PC-3 (cell line): ENCODE data around the gene PRR15. TPM values are rescaled to one million over a fixed set of nuclear protein-coding genes. Genes with fewer than 3 reads are reported as not detected.

Source experiments
- ATAC-seq: fragments of 200-7000 bp; cut with Tn5 transposase; 2 replicates; pipeline ENCODE4 v1.9.1; 2020; ENCODE audit warnings: mild to moderate bottlenecking, moderate library complexity
- BruUV-seq: library from RNA; stranded (reverse); fragments of 400-500 nt; replicated peaks from 2 replicates; lab custom pipeline; 2021; lab: Mats Ljungman, UMichigan
- CTCF ChIA-PET: fragments of 300-600 bp; sonication (Branson Sonifier 250); formaldehyde crosslinking; loops from one replicate; lab custom pipeline; 2022; ENCODE audit warnings: antibody characterized with exemption; lab: Charles Lee
- POLR2A ChIA-PET: fragments of 300-600 bp; sonication (Branson Sonifier 250); formaldehyde crosslinking; loops from one replicate; lab custom pipeline; 2022; ENCODE audit warnings: antibody characterized with exemption; ENCODE audit not compliant: unreplicated experiment; lab: Charles Lee
- DNase-seq: peaks from one replicate; pipeline ENCODE4 v3.0.0-alpha.2; 2015
- H2AFZ ChIP-seq: fragments of 300-600 bp; sonication (generic); 2 replicates; pipeline ENCODE4 v1.6.0; 2016; ENCODE audit warnings: antibody characterized with exemption, low read length
- H3F3A ChIP-seq: fragments of 300-600 bp; sonication (generic); one replicate; pipeline ENCODE4 v1.6.0; 2017; ENCODE audit warnings: antibody characterized with exemption, low read length, control low read depth, mild to moderate bottlenecking; ENCODE audit not compliant: unreplicated experiment
- H3K27ac ChIP-seq: fragments of 300-600 bp; sonication (generic); 2 replicates; pipeline ENCODE4 v1.5.1; 2016; ENCODE audit warnings: mild to moderate bottlenecking, low read length
- H3K27me3 ChIP-seq: fragments of 300-600 bp; sonication (generic); 2 replicates; pipeline ENCODE4 v1.6.1; 2016; ENCODE audit warnings: low read length, mixed read lengths
- H3K36me3 ChIP-seq: fragments of 300-600 bp; sonication (generic); 2 replicates; pipeline ENCODE4 v1.6.1; 2016; ENCODE audit warnings: low read depth, mixed run types, low read length, mixed read lengths
- H3K4me1 ChIP-seq: fragments of 300-600 bp; sonication (generic); 2 replicates; pipeline ENCODE4 v1.5.1; 2016; ENCODE audit warnings: low read length; ENCODE audit not compliant: insufficient read depth
- H3K4me2 ChIP-seq: fragments of 300-600 bp; sonication (generic); 2 replicates; pipeline ENCODE4 v1.6.0; 2016; ENCODE audit warnings: low read length
- H3K4me3 ChIP-seq: fragments of 300-600 bp; sonication (generic); 2 replicates; pipeline ENCODE4 v1.5.1; 2016; ENCODE audit warnings: mild to moderate bottlenecking, low read length, mixed read lengths
- H3K79me2 ChIP-seq: fragments of 300-600 bp; sonication (generic); 2 replicates; pipeline ENCODE4 v1.6.1; 2017; ENCODE audit warnings: low read length, mixed read lengths
- H3K9ac ChIP-seq: fragments of 300-600 bp; sonication (generic); 2 replicates; pipeline ENCODE4 v1.6.0; 2016; ENCODE audit warnings: mild to moderate bottlenecking, low read length
- H3K9me2 ChIP-seq: fragments of 300-600 bp; sonication (generic); replicated peaks from 2 replicates; pipeline ENCODE4 v1.6.1; 2016; ENCODE audit warnings: mixed run types, low read length, mixed read lengths
- H3K9me3 ChIP-seq: fragments of 300-600 bp; sonication (generic); 2 replicates; pipeline ENCODE4 v1.6.1; 2016; ENCODE audit warnings: low read length, mixed read lengths
- H4K20me1 ChIP-seq: fragments of 300-600 bp; sonication (generic); 2 replicates; pipeline ENCODE4 v1.6.1; 2016; ENCODE audit warnings: low read length, mixed read lengths
- CTCF ChIP-seq: fragments of 300-600 bp; sonication (generic); conservative IDR thresholded peaks from 2 replicates; pipeline ENCODE4 v1.5.1; 2017; ENCODE audit warnings: antibody characterized with exemption, low read depth, mild to moderate bottlenecking, low read length
- EZH2 ChIP-seq: fragments of 300-600 bp; sonication (generic); IDR thresholded peaks from one replicate; pipeline ENCODE4 v1.6.1; 2017; ENCODE audit warnings: antibody characterized with exemption, mild to moderate bottlenecking, low read length; ENCODE audit not compliant: unreplicated experiment
- EZH2phosphoT487 ChIP-seq: fragments of 300-600 bp; sonication (generic); IDR thresholded peaks from 2 replicates; pipeline ENCODE4 v1.6.1; 2018; ENCODE audit warnings: mild to moderate bottlenecking, antibody characterized with exemption, low read length, borderline replicate concordance
- intact Hi-C: fragments of 100-400 bp; cut with micrococcal nuclease; formaldehyde crosslinking; loops from 2 replicates; pipeline ENCODE4 v1.9.0; 2023
- total RNA-seq: library from RNA; depleted of rRNA; stranded (reverse); fragments of >200 nt; gene quantifications from 2 replicates; pipeline ENCODE4 v1.2.3, GENCODE V29; 2014

Gene PRR15
- total RNA-seq, 1 experiment from 2014 or later = 23.4 TPM

DNA sequence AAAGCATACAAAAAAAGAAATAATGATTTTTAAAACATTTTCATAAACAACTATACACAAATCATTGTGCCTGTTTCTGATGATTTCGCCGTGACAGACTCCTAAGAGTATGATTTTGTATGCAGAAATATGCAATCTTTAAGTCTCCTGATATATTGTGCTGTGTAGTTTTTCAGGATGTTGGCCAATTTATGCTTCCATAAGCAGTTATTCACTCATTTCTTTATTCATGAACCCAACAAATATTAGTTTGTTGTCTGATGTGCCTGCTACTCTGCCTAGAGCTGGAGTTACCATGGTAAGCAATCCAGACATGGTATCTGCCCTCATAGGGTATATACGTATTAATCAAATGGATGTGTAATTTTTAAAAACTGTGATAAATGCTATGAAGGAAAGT is 40.4 kb downstream of the PRR15 start:
- ATAC-seq (no peak), DNase-seq (no peak)
- Histone ChIP-seq H3K36me3 (no peaks in the 10 kb centered on the region), H3K4me3 (no peak overlapping the region), H3K4me2 (no peak overlapping the region), H2AFZ (no peak overlapping the region), H3K9ac (no peak overlapping the region), H4K20me1 (no peaks in the 10 kb centered on the region), H3F3A (peaks cover 6% of the 10 kb centered on the region), H3K27ac (no peak overlapping the region), H3K79me2 (no peaks in the 10 kb centered on the region), H3K9me2 (no peaks in the 10 kb centered on the region), H3K4me1 (peaks cover 38% of the 10 kb centered on the region), H3K9me3 (no peaks in the 10 kb centered on the region), H3K27me3 (no peaks in the 10 kb centered on the region)
- ChIA-PET CTCF (no interaction called here), POLR2A (no interaction called here)
- BruUV-seq = no TSS peak
- TF ChIP-seq EZH2phosphoT487 (no peak), CTCF (no peak), EZH2 (no peak)
- intact Hi-C loops = loop anchor here (10.0 kb wide), 3 partner anchors 409 to 679 kb away; partner anchors contain the start of genes CHN2 and CPVL

- CTCF ChIA-PET = no interaction called here
These were observed 41.1 kb downstream of the PRR15 start for GRCh38 chr7:29604702-29605101.

More at GRCh38 chr7:29604702-29605101, 41.1 kb downstream of the PRR15 start:
- Histone ChIP-seq H4K20me1 (no peaks in the 10 kb centered on the region), H3K9ac (no peak overlapping the region), H2AFZ (no peak overlapping the region), H3K4me3 (no peak overlapping the region), H3K36me3 (no peaks in the 10 kb centered on the region), H3K9me2 (no peaks in the 10 kb centered on the region), H3K4me2 (no peak overlapping the region), H3F3A (peaks cover 6% of the 10 kb centered on the region), H3K4me1 (peaks cover 45% of the 10 kb centered on the region), H3K79me2 (no peaks in the 10 kb centered on the region), H3K9me3 (no peaks in the 10 kb centered on the region), H3K27me3 (no peaks in the 10 kb centered on the region), H3K27ac (no peak overlapping the region)
- intact Hi-C loops = loop anchor here (5.0 to 10.0 kb wide), 4 partner anchors 152 to 680 kb away; partner anchors contain the start of genes CHN2 and CPVL
- no TSS peak for BruUV-seq
- POLR2A ChIA-PET = interaction anchor here (0.7 kb wide), 1 partner anchor 16 kb away, joined by 4 read pairs; no protein-coding TSS in a partner anchor
- TF ChIP-seq EZH2phosphoT487 = no peak
- TF ChIP-seq EZH2 = no peak
- TF ChIP-seq CTCF = no peak
- ATAC-seq = no peak
- DNase-seq = no peak
